HG03575 (cell line): Measurements from ENCODE around the gene BBOX1.
"Not testable (repeated sequence)": the region's sequence is repeated elsewhere in the genome, so short reads cannot be mapped to it uniquely, and the experiment has no call there.

Source experiments
- ATAC-seq: cut with Tn5 transposase; IDR thresholded peaks from one replicate; pipeline ENCODE4 v1.9.1; 2021; ENCODE audit not compliant: unreplicated experiment, insufficient number of reproducible peaks, low FRiP score; ENCODE audit errors: extremely low read depth

Gene BBOX1

GRCh38 chr11:27075655-27076054 lies 35.0 kb downstream of the BBOX1 start:
- ATAC-seq: no peak

GRCh38 chr11:27076121-27076589 lies 35.5 kb downstream of the BBOX1 start:
- ATAC-seq: no peak

- ATAC-seq: no peak
Measured at GRCh38 chr11:27081056-27081455, 40.4 kb downstream of the BBOX1 start.

- no peak for ATAC-seq
Measured at GRCh38 chr11:27083241-27083640, 42.6 kb downstream of the BBOX1 start.

- ATAC-seq: no peak
Measured at GRCh38 chr11:27083782-27084181, 43.2 kb downstream of the BBOX1 start.

GRCh38 chr11:27084518-27084917 lies 43.9 kb downstream of the BBOX1 start:
- ATAC-seq: no peak

GRCh38 chr11:27085111-27085510 lies 44.5 kb downstream of the BBOX1 start:
- ATAC-seq: no peak

- no peak for ATAC-seq
Measured at GRCh38 chr11:27085605-27086004, 45.0 kb downstream of the BBOX1 start.

GRCh38 chr11:27087432-27087831 lies 46.8 kb downstream of the BBOX1 start:
- ATAC-seq: no peak

GRCh38 chr11:27088353-27088752 lies 47.7 kb downstream of the BBOX1 start:
- no peak for ATAC-seq

GRCh38 chr11:27089746-27090145 lies 49.1 kb downstream of the BBOX1 start:
- no peak for ATAC-seq

GRCh38 chr11:27090357-27090948 lies 49.8 kb downstream of the BBOX1 start:
- ATAC-seq: not testable (repeated sequence)

- ATAC-seq: no peak
Measured at GRCh38 chr11:27094120-27094519, 53.5 kb downstream of the BBOX1 start.

- ATAC-seq: no peak
Measured at GRCh38 chr11:27095059-27095458, 54.4 kb downstream of the BBOX1 start.

GRCh38 chr11:27095887-27096286 lies 55.3 kb downstream of the BBOX1 start:
- no peak for ATAC-seq

GRCh38 chr11:27097551-27097950 lies 56.9 kb downstream of the BBOX1 start:
- ATAC-seq: no peak

- no peak for ATAC-seq
Measured at GRCh38 chr11:27100534-27100933, 59.9 kb downstream of the BBOX1 start.

- no peak for ATAC-seq
Measured at GRCh38 chr11:27107548-27107947, 66.9 kb downstream of the BBOX1 start.

- ATAC-seq: no peak
Measured at GRCh38 chr11:27108809-27109208, 68.2 kb downstream of the BBOX1 start.

GRCh38 chr11:27111896-27112295 lies 71.3 kb downstream of the BBOX1 start:
- ATAC-seq: no peak

- no peak for ATAC-seq
Measured at GRCh38 chr11:27112946-27113345, 72.3 kb downstream of the BBOX1 start.
